NCI-H526 treated with DMSO at 0.1 percent for 48 hours (cell line): Measurements from ENCODE around the gene GTF3C2.
"Not testable (repeated sequence)": the region's sequence is repeated elsewhere in the genome, so short reads cannot be mapped to it uniquely, and the experiment has no call there.

Source experiments
- DNase-seq: peaks from one replicate; lab custom pipeline; 2025; lab: John Stamatoyannopoulos, UW

Gene GTF3C2

GRCh38 chr2:27373567-27373966, 17.0 kb upstream of the GTF3C2 start:
- no peak for DNase-seq

- DNase-seq = no peak
These were observed 16.4 kb upstream of the GTF3C2 start for GRCh38 chr2:27372937-27373336.

GRCh38 chr2:27370816-27371620, 14.5 kb upstream of the GTF3C2 start:
- no peak for DNase-seq

GRCh38 chr2:27370026-27370815, 13.7 kb upstream of the GTF3C2 start, which contains the start of the genes EIF2B4 and SNX17:
Gene EIF2B4 (minus strand): TSS chr2:27370338. CDS start chr2:27370314, 24 bp downstream.
Gene SNX17 (plus strand): TSS chr2:27370616. CDS start chr2:27370744, 128 bp downstream.
- DNase-seq = peak; percentile 98

- DNase-seq = no peak
These were observed 13.0 kb upstream of the GTF3C2 start for GRCh38 chr2:27369471-27370025.

- no peak for DNase-seq
These were observed 7.4 kb upstream of the GTF3C2 start for GRCh38 chr2:27363933-27364332.

GRCh38 chr2:27362678-27363420, 6.3 kb upstream of the GTF3C2 start:
- no peak for DNase-seq

GRCh38 chr2:27356056-27356381, 545 bp downstream of the GTF3C2 start:
- DNase-seq = no peak

GRCh38 chr2:27354597-27354927, 2.0 kb downstream of the GTF3C2 start:
- no peak for DNase-seq

GRCh38 chr2:27353762-27354596, 2.6 kb downstream of the GTF3C2 start:
- no peak for DNase-seq

- not testable (repeated sequence) for DNase-seq
These were observed 3.2 kb downstream of the GTF3C2 start for GRCh38 chr2:27353386-27353761.

GRCh38 chr2:27351802-27352598, 4.6 kb downstream of the GTF3C2 start:
- no peak for DNase-seq

GRCh38 chr2:27350106-27350693, 6.4 kb downstream of the GTF3C2 start:
- DNase-seq = no peak

GRCh38 chr2:27347641-27348040, 8.9 kb downstream of the GTF3C2 start:
- no peak for DNase-seq

GRCh38 chr2:27336173-27336572, 20.4 kb downstream of the GTF3C2 start:
- no peak for DNase-seq

GRCh38 chr2:27335311-27335710, 21.3 kb downstream of the GTF3C2 start:
- no peak for DNase-seq

GRCh38 chr2:27324720-27325119, 31.8 kb downstream of the GTF3C2 start:
- no peak for DNase-seq

GRCh38 chr2:27323596-27324285, 32.8 kb downstream of the GTF3C2 start:
- DNase-seq = no peak

- DNase-seq = peak; percentile 72
These were observed 33.6 kb downstream of the GTF3C2 start, which contains the start of gene MPV17 for GRCh38 chr2:27322766-27323595. Gene MPV17 (minus strand): TSS chr2:27323097. CDS start chr2:27322517, 580 bp downstream.
